ENCODE results near the gene MEAK7. TPM values are rescaled to one million over a fixed set of nuclear protein-coding genes. Genes with fewer than 3 reads are reported as not detected.
"Not testable (repeated sequence)": the region's sequence is repeated elsewhere in the genome, so short reads cannot be mapped to it uniquely, and the experiment has no call there.

MEAK7 gene
- total RNA-seq, 1 experiment from 2014 or later = 37.2 TPM

DNA sequence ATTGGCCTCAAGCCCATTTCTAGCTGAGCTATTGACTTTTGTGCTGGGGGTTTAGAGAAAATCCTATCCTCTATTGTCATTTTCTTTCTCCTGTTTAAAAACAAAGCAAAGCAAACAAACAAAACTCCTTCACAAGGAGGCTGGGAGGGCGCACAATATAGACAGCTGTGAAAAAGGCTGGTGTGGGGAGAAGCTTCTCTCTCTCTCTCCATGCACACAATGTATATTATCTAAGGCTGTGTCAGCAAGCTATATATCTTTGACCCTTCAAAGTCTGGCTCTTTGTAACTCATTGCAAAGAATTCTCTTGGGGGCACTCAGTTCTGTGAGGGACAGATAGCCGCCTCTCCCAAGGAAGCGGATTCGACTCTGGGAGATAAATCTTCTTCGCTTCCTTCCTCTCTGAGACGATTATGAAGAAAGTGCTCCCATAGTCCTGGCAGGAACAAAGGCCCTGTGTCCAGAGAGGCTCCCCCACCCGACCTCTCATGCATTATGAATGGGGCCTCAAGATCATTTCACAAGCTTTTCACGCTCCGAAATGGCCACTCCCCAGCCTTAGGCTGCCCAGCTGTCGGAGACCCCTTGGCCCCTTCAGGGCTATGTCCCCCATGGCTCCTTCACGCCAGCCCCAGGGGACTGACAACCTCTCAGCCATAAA, 33.2 kb upstream of the MEAK7 start:
- in situ Hi-C loops (cut with HindIII; ENCODE audit: low pct_unique_long_range_greater_than_20kb, low sequenced_read_pairs) = no loop called here

DNA sequence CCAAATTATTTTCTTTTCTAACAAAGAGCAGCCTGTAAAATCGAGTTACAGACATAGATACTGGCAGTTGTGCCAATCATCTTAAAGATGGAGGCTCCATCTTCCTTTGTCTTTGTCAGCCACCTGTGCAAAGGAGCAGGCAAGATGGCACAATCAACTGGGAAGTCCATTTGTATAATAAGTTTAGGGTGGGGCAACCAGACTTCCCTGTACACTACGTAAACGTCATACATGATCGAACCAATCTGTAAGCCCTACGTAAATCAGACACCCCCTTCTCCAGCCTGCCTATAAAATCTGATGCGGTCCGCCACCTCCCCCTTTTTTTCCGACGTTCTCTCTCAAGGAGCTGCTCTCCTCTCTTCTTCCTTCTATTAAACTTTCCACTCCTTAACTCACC, 31.4 kb upstream of the MEAK7 start:
- no peak for DNase-seq (ENCODE audit: low read depth)
- in situ Hi-C loops (cut with HindIII; ENCODE audit: low pct_unique_long_range_greater_than_20kb, low sequenced_read_pairs) = no loop called here

More for the DNA sequence above, 33.2 kb upstream of the MEAK7 start:
- no peak for DNase-seq (ENCODE audit: low read depth)

DNA sequence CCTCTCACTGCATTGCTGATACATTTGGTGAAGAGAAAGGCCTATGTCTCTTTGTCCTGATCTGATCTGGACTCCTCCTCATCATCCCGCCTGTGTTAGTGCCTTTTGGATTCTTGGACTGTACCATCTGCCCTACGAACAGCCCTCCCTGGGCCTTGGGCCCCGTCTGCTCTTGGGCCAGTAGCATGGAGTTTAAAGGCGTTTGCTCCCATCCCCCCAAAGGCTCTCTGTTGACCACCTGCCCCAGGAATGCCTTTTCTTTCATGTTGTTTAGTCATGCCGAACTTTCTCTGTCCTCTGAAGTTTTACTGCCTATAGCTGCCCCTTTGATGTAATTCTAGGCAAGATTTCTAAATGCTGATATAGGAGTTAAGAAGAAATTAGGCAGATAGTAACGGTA, 30.9 kb upstream of the MEAK7 start:
- no peak for DNase-seq (ENCODE audit: low read depth)
- in situ Hi-C loops (cut with HindIII; ENCODE audit: low pct_unique_long_range_greater_than_20kb, low sequenced_read_pairs) = no loop called here

DNA sequence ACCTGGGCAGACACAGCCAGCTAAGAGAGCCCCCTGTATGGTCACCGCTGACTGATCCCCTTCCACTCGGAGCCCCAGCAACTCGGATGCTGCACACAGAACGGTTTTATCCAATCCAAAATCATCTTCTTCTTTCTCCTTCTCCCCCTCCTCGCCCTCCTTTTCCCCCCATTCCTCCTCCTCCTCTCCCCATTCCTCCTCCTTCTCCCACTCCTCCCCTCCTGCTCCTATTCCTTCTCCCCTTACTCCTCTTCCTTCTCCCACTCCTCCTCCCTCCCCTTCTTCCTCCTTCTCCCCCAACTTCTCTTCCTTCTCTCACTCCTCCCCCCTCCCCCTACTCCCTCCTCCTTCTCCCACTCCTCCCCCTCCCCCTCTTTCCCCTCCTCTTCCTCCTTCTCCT, 30.4 kb upstream of the MEAK7 start:
- DNase-seq (ENCODE audit: low read depth) = no peak
- in situ Hi-C loops (cut with HindIII; ENCODE audit: low pct_unique_long_range_greater_than_20kb, low sequenced_read_pairs) = no loop called here

DNA sequence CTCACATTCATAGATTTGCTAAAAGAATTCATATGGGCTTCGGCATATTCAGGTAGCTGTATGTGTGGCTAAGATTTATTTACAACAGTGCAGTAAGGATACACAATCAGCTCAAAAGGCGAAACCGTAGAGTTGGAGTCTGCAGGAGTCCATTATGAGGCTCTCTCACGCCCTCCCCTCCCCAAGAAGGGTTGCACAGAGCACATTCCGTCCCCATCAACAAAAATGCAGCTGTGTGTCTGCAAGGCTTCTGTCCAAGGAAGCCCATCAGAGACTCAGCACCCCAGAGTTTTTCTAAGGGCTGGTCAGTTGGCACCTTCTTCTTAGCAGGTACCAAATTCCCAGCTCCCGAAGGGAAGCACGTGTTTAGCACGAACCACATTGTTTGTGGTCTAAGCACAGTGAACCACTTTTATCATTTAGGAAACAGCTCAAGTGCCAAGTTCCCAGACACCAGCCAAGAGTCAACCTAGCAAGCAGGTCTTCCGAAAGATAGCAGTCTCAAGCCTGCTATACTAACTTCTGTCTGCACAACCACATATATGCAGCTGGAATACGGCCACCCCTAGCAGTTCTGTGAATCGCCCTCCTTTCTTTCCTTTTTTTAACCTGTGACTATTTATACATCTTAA, 28.5 kb upstream of the MEAK7 start:
- DNase-seq (ENCODE audit: low read depth) = no peak
- in situ Hi-C loops (cut with HindIII; ENCODE audit: low pct_unique_long_range_greater_than_20kb, low sequenced_read_pairs) = no loop called here

DNA sequence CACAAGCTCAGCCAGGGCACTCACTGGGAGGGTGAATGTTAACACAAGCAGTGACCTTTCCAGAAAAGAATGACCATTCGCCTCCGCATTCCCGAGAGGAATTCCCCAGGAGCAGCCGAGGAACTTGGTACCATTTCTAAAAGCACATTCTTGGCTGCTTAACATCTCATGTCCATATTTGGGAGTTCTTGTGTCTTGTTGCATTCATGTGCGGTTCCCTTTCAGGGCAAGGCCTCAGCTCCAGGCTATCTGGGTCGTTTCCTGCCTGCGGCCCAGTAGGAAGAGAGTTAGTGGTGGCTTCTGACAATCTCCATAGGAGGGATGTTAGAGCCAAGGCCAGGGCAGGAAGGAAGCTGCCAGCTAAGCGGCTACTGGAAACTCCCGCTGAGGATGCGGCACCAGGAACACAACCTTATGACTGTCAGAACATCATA, 27.8 kb upstream of the MEAK7 start:
- in situ Hi-C loops (cut with HindIII; ENCODE audit: low pct_unique_long_range_greater_than_20kb, low sequenced_read_pairs) = no loop called here
- DNase-seq (ENCODE audit: low read depth) = peak; percentile 97

DNA sequence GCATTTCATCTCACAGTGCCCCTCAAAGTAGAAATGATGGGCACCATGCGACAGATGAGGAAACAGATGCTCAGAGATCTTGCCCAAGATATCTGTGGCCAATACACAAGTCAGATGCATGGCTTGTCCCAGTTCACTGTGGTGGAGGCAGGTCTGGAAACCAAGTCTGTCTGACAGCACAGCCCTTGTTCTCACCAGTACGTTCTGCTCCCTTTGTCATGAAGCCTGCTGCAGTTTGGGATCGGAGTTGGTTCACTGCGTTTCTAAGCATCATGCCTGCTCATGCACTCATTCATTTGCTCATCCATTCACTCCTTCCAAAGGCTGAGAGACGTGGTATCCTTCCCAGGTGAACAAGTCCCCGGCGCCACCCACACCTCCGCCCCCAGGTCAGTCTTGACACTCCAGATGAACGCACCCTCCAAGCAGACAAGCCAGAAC, 27.2 kb upstream of the MEAK7 start:
- peak; percentile 78 for DNase-seq (ENCODE audit: low read depth)
- in situ Hi-C loops (cut with HindIII; ENCODE audit: low pct_unique_long_range_greater_than_20kb, low sequenced_read_pairs) = no loop called here

DNA sequence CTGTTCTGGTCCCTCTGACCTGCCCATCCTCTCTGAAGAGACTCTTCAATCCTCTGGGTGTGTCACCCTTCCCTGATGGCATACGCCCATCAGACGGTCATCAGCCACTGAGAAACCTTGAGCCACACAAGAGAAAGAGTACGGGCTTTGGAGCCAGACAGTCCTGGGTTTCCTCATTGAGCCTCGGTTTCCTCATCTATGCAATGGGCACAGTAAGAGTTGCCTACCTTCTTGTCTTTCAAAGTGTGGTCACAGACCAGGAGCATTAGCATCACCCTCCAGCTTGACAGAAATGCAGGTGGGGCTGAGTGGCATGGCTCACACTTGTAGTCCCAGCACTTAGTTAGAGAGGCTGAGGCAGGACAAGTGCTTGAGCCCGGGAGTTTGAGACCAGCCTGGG, 26.1 kb upstream of the MEAK7 start:
- in situ Hi-C loops (cut with HindIII; ENCODE audit: low pct_unique_long_range_greater_than_20kb, low sequenced_read_pairs) = no loop called here
- DNase-seq (ENCODE audit: low read depth) = no peak

DNA sequence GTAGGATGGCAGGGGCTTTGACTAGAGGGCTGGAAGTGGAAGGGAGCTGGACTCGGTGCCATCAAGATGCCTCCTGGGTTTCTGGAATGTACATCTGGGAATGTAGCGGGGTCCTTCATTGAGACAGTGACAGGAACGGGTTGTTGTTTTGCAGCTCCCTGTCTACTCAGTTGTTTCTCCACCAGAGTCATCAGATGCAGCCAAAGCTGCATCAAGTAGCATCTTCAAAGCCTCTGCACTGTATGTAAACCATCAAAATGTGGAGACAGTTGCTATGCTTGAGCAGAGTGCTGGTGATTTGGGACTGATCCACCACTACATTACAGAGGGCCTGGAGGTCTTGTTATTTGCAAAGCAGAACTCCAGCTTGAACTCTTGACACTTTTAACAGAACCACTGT, 25.1 kb upstream of the MEAK7 start:
- no peak for DNase-seq (ENCODE audit: low read depth)
- in situ Hi-C loops (cut with HindIII; ENCODE audit: low pct_unique_long_range_greater_than_20kb, low sequenced_read_pairs) = no loop called here

DNA sequence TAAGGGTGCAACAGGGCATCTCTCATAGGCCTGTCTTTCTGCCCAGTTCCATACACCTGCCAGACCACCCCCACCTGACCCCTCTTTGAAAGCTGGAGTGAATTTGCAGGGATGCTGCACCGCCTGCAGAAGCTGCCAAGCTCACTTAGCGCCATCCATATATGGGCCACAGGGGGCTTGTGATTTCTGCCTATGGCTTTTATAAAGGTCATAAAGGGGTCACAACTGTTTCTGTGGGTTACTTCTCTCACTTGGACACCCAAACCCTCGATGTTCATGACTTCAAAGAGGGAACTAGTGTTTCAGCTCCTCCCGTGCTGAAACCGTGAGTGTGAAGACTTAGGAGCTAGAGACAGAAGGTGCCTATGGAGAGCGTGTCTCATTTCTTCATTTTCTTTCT, 23.9 kb upstream of the MEAK7 start:
- DNase-seq (ENCODE audit: low read depth) = no peak
- in situ Hi-C loops (cut with HindIII; ENCODE audit: low pct_unique_long_range_greater_than_20kb, low sequenced_read_pairs) = no loop called here

DNA sequence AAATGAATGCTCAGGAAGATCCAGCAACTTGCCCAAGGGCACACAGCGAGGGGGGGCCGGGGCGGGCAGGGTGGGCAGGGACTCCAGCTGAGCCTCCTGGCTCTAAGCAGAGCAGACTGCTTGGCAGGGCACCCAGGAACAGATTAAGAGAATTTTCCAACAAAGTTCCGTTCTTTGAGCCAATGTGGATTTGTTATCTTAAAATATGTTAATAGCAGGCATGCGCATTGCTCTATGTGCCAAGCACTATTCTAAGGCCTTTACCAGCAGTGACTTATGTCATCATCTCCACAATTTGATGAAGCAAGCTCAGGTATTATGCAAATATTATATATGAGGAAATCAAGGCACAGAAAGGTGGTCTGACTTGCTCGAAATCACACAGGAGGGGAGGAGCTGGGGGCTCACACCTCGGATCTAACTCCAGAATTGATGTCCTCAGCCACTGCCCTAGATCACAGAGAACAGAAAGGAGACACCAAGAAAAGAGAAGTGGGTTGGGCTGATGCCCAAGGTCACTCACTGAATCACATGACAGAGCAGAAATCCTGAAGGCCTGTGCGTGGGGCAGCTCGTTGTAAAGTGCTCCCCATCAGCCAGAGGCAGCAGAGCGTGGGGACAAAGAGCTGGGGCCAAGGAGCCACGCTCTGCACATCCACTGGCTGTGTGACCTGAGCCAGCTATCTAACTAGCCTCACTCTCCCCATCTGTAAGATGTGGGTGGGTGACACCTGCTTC, 23.2 kb upstream of the MEAK7 start:
- in situ Hi-C loops (cut with HindIII; ENCODE audit: low pct_unique_long_range_greater_than_20kb, low sequenced_read_pairs) = no loop called here

DNA sequence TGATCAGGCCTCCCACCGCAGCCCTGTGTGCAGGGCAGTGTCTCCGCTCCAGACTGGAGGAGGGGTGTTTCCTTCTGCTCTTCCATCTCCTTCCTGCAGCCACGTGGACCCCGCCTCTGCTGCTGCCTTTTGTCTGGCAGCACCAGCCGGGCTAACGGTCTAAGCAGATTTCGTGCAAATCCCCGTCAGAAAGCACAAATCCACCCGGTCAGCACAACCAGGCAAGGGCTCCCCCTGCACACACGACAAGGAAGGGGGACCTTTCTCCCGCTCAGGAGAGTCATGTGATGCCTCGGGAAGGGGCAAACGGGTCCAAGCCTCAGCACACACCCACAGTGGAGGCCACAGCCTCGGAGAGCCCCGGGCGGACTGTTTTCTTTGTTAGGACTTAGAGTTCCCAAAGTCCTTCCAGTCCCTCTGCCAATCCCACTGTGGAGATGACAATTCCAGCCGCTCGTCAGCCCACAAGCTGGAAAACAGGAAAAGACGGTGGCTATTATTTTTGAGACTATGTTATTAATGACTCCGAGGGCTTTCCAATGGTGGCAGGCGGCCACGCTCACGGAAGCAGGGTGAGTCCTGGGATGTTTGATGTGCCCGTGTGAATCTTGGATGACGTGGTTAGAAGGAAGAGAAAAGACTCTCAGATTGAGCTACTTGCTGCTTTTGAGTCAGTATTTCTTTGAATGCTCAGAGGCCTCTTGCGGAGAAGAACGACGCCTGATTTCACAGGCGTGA, 22.5 kb upstream of the MEAK7 start:
- in situ Hi-C loops (cut with HindIII; ENCODE audit: low pct_unique_long_range_greater_than_20kb, low sequenced_read_pairs) = no loop called here
- DNase-seq (ENCODE audit: low read depth) = no peak

More for the DNA sequence above, 23.2 kb upstream of the MEAK7 start:
- DNase-seq (ENCODE audit: low read depth) = no peak

DNA sequence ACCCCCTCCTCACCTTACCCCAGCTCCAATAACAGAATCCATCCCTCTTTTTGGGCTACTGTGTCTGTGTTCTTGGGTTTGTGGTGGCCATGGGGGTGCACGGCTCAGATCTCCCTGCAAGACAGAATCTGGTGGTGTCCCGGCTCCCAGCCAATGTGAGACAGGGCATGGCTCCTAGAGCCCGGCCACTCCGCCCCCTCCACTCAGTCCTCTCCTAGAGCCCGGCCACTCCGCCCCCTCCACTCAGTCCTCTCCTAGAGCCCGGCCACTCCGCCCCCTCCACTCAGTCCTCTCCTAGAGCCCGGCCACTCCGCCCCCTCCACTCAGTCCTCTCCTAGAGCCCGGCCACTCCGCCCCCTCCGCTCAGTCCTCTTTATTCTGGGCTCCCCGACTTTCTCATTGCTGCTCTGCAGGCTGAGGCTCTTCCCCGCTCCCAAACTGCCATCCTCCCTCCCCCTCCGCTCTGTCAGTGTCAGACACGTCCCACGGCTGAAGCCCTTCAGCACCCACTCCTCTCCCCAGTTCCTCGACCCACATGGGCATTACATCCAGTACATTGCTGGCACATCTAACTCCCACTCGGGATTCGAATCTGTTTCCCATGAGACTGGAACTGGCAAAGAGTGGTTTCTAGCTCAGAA, 20.6 kb upstream of the MEAK7 start:
- in situ Hi-C loops (cut with HindIII; ENCODE audit: low pct_unique_long_range_greater_than_20kb, low sequenced_read_pairs); DNase-seq (ENCODE audit: low read depth): not testable (repeated sequence)

DNA sequence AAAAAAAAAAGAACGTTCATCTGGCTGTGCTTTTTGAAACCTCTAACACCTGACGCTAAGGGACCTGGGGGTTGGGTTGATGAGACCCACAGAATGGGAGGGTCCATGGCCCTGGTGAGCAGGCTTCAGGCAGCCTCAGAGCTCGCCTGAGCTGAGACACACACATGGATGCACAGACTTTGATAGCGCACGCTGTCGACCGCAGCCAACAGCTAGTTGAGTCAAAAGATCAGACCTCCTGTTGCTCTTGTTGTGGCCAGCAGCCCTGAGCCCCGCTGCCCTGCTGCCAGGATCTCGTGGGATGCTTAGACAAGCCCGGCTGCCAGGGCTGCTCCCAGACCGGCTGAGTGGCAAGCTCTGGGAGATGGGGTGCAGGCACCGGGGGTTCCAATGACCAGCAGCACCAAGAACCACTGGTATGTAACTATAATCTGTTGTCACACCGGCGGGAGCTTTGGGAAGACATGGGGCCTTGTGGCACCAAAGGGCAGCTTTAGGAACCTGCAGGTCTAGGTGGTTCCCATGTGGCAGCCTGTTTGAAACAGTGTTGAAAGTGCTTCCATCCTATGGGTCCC, 20.0 kb upstream of the MEAK7 start:
- DNase-seq (ENCODE audit: low read depth) = no peak
- in situ Hi-C loops (cut with HindIII; ENCODE audit: low pct_unique_long_range_greater_than_20kb, low sequenced_read_pairs) = no loop called here

DNA sequence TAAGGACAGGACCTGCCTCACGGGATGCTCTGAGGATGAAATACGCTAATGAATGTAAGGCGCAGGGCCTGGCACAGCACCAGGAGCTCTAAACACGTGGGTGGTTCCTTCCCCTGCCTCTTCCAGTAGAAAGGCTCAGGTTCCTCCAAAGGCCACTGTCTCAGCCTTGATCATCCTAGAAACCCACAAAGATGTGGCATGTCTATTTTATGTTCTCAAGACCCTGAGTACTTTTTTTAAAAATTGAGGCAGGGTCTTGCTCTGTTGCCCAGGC, 17.0 kb upstream of the MEAK7 start:
- in situ Hi-C loops (cut with HindIII; ENCODE audit: low pct_unique_long_range_greater_than_20kb, low sequenced_read_pairs) = no loop called here
- no peak for DNase-seq (ENCODE audit: low read depth)

DNA sequence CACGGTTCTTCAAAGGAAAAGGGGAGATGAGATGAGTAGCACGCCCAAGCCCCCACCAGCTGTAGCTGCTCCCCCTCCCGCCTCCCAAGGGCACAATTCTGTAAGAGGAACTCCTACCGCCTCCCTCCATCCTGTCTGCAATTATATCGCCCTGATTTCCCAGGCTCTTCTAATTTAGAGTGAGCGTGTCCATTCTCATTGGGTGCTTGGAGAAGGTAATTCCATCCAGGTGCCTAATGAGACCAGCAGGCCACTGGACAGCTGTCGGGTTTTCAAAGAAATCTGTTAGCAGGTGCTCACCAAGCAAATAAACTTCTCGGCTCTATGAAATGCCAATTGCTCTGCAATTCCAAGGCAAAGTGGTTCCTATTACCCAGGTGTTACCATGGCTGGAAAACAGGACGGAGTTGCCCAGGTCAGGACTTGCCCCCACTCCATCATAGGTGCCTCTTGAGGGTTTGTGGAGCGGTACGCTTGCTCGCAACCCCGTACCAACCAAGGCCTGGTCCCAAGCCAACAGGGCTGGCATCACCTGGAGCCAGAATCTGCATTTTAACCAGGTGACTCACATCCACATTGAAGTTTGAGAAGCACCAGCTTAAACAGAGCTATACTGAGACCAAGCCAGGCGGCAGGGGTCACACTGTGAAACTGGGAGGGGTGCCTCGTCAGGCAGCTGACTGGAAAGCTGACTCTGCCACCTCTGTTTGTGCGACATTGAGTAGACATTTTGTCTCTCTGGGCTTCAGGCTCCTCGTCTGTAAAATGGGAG, 16.5 kb upstream of the MEAK7 start:
- DNase-seq (ENCODE audit: low read depth) = no peak
- in situ Hi-C loops (cut with HindIII; ENCODE audit: low pct_unique_long_range_greater_than_20kb, low sequenced_read_pairs) = no loop called here

DNA sequence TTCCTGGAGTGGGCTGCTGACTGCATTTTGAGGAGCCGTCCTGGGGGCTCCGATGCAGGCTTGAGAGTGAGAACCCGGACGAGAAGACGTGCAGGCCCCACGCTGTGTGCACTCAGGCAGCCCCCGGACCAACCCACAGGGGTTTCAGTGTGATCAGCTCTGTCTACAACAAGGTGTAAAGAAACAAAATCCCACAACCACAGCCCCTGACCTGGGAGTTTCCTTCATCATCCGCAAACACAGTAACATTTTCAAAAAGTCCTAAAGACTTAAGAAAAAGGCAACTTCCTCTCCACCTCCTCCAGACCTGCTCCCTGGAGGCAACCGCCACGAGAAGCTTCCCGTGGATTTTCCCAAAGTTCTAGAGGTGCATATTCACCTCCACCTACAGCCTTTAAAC, 15.4 kb upstream of the MEAK7 start:
- DNase-seq (ENCODE audit: low read depth) = no peak
- in situ Hi-C loops (cut with HindIII; ENCODE audit: low pct_unique_long_range_greater_than_20kb, low sequenced_read_pairs) = no loop called here
